Measurements from ENCODE around the gene ADAMTSL1.

Gene ADAMTSL1

GRCh38 chr9:18703901-18704379 is 230.0 kb downstream of the ADAMTSL1 start:
- no peak for DNase-seq

- DNase-seq: no peak
Observed at GRCh38 chr9:18705796-18706392, 231.9 kb downstream of the ADAMTSL1 start.

DNA sequence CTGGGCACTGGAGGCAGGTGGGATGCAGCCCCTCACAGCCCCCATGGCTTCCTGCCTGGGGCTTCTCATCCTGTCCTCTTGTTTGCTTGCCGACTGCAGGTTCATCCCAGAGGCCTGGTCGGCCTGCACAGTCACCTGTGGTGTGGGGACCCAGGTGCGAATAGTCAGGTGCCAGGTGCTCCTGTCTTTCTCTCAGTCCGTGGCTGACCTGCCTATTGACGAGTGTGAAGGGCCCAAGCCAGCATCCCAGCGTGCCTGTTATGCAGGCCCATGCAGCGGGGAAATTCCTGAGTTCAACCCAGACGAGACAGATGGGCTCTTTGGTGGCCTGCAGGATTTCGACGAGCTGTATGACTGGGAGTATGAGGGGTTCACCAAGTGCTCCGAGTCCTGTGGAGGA is 232.7 kb downstream of the ADAMTSL1 start:
- DNase-seq: no peak

DNA sequence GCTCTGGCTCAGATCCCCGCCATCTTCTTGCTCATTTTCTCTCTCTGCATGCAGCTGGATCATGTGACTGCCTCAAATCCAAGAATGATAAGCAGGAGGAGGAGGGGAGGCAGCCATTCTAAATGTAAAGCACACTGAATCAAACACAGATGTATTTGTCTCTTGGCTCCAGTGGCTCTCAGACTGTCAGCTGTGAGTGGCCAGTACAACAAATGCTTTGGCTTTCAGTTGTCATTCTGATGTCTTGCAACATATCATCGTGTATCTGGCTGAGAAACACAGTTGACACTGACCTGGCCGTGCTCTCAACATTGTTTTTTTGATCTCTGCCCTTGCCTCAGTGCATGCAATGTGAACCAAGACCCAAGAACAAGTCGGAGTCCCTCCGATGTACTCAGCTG is 233.1 kb downstream of the ADAMTSL1 start:
- DNase-seq: no peak

- no peak for DNase-seq
Observed at GRCh38 chr9:18707489-18708205, 233.7 kb downstream of the ADAMTSL1 start.

GRCh38 chr9:18708429-18708828 is 234.5 kb downstream of the ADAMTSL1 start:
- DNase-seq: no peak

GRCh38 chr9:18710065-18710464 is 236.1 kb downstream of the ADAMTSL1 start:
- DNase-seq: no peak

- no peak for DNase-seq
Observed at GRCh38 chr9:18717759-18718158, 243.8 kb downstream of the ADAMTSL1 start.

DNA sequence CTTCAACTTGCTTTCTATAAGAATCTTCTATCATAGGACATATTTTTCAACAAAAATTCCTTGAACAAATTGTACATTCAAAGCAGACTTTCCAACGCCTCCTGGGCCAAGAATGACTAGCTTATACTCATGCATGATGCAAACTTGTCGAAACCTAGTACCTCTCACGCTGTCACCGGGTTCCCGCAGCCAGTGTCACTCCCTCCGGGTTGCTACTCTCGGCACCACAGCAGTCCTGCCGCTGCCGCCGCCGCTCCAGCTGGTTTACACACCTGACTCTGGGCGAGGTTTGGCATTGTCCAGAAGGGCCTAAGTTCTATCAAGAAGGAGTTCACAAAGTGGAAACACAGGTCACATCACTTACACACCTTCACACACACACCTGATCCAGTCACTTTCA is 244.4 kb downstream of the ADAMTSL1 start:
- no peak for DNase-seq

DNA sequence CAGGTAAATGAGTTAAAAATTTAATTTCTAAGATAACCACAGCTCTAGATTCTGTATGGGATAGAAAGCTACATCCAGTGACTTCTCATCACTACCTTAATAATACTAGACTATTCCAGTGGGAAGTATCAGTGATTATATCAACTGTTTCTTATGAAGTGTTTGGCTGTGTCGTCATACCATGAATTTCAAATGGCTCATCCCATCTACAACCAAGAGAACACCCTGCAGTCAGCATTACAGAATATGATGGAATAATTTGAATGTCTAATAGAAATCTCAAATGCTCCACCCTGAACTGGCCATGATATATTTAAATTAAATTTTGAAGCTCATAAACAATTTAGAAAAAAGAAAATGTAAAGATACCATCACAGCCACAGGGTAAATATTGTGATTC is 245.0 kb downstream of the ADAMTSL1 start:
- DNase-seq: no peak

DNA sequence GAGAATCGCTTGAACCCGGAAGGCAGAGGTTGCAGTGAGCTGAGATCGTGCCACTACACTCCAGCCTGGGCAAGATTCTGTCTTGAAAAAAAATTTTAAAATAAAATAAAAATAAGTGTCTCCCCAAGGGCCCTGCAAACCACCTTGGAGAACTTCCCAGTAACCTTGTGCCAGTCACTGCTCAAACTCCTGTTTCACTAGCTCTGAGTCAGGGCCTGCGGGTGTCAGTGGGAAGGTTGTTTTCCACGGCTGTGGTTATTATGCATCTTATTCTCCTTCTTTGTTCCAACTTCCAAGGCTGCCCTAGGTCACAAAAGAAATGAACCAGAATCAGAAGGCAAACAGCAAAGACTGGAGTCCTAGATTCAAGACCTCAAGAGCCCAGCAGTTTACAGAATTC is 246.7 kb downstream of the ADAMTSL1 start:
- DNase-seq: no peak

DNA sequence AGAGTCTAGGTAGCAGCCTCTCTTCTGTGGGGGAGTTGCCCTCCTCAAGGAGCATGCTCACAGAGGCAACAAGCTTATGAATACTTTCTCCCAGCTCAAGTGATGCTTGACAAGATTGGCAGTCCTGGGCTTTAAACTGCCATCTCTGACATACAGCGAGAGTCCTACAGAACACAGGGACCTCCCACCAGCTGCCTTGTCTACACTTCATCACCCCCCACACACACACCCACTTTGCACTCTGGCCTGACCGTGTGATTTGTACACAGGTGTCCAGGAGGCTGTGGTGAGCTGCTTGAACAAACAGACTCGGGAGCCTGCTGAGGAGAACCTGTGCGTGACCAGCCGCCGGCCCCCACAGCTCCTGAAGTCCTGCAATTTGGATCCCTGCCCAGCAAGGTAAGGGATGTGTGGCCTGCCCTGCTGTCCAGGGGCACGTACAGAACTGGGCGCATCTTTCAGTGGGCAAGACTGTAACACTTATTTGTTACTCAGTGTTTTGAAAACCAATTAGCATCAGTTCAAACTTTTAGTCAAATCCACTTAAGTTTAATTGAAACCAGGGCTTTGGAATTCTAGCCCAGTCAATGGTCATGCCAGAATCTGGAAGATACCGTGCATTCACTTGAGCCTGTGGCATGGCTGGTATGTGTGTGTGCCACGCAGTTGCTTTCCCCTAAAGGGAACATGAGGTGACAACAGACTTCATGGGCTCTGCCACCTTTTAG is 247.5 kb downstream of the ADAMTSL1 start:
- peak; percentile 19 to 21 for DNase-seq

DNA sequence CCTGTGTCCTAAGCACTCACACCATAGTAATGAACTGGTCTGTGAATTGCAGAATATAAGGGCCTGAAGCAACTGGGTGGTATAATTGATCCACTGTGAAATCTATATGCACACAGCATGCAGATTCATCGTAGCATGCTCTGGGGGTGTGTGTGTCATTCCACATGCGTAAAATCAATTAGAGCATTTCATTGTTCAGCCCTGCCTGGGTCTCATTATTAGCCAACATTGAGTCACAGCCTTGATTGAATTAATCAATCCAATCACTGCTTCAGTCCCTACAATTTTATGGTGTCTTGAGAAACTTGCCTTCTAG is 248.0 kb downstream of the ADAMTSL1 start:
- DNase-seq: no peak

DNA sequence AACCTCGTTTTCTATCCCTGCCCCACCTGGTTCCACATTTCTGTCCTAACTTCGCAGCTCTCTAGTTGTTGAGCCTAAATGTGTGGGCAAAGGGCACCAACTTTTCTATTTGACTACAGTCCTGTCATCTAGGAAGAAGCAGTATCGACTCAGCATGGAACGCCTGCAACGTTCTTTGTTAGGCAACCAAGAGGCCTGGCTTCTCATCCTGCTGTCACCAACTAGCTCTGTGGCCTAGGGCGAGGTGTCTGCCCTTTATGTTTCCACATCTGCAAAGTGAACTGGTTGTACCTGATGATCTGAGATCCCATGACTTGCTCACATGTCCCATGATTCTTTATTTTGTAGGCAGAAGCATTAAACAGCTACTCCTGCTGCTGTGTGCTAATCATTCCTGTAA is 248.9 kb downstream of the ADAMTSL1 start:
- no peak for DNase-seq

GRCh38 chr9:18723366-18723765 is 249.4 kb downstream of the ADAMTSL1 start:
- no peak for DNase-seq

DNA sequence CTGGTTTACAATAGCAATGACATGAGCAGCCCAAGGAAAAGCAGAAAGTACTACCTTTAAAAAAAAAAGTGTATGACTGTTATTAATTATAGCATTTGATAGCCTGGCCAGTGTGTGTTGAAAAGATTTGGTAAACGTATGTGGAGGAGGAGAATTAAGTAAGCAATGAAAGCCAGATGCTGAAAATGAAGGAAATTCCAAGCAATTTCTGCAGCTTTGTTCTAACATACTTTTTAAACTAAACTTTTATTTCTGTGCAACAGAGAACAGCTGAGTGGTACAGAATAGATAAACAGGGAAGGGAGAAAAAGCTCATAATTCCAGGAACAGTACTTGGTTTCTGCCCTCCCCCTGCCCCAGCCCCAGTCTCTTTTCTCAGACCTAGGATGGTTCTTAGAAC is 252.6 kb downstream of the ADAMTSL1 start:
- no peak for DNase-seq

DNA sequence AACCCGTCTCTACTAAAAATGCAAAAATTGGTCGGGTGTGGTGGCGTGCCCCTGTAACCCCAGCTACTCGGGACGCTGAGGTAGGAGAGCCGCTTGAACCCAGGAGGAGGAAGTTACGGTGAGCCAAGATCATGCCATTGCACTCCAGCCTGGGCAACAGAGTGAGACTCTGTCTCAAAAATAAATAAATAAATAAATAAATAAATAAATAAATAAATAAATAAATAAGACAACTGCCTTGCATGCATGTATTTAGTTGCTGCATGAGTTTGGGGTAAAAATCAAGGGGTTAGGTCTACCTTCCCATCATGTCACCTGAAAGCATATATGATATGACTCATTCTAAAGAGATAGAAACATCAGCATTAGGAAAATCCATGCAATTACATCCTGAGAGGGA is 254.0 kb downstream of the ADAMTSL1 start:
- DNase-seq: no peak

- no peak for DNase-seq
Observed at GRCh38 chr9:18728642-18729041, 254.7 kb downstream of the ADAMTSL1 start.

- DNase-seq: no peak
Observed at GRCh38 chr9:18730241-18730640, 256.3 kb downstream of the ADAMTSL1 start.

DNA sequence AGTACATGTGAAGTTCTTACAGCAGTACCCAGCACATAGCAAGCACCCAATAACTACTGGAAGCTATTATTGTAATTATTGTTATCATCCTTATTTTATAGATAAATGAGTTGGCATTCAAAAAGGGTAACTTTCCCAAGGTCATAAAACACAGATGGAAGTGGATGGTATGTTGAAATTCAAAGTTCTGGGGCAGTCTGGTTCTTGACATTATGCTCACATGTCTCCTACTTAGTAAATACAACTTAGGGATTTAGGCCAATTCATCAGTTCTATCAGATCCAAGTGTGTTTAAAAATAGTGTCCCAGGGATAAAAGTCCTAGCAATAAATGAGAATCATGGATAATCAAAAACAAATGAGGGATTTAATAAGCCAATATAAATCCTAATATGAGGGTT is 265.2 kb downstream of the ADAMTSL1 start:
- no peak for DNase-seq

GRCh38 chr9:18739641-18740318 is 265.8 kb downstream of the ADAMTSL1 start:
- DNase-seq: no peak

- DNase-seq: no peak
Observed at GRCh38 chr9:18741359-18741758, 267.4 kb downstream of the ADAMTSL1 start.

DNA sequence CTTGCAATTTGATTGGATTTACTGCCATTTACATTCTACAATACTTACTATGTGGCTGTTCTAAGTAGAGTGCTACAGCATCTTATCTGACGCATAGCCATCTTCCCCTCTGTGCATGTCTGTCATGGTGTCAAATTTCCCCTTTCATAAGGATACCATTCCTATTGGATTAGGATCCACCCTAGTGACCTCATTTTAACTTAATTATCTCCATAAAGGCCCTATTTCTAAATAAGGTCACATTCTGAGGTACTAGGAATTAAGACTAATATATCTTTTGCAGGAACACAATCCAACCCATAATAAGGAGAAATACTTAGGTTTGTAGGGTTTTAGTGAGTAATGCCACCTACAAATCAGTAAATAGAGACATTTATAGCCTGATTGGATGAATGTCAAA is 268.0 kb downstream of the ADAMTSL1 start:
- no peak for DNase-seq

GRCh38 chr9:18743421-18743820 is 269.5 kb downstream of the ADAMTSL1 start:
- no peak for DNase-seq
